SK-N-MC (cell line): ENCODE results near the gene MST1.

Source experiments
- EZH2 ChIP-seq: fragments of 200-600 bp; sonication (generic); IDR thresholded peaks from one replicate; pipeline ENCODE4 v1.6.1; 2017; ENCODE audit warnings: antibody characterized with exemption
- FOXP2 ChIP-seq: optimal IDR thresholded peaks from 2 replicates; pipeline ENCODE3; 2011; ENCODE audit warnings: mild to moderate bottlenecking, moderate library complexity; ENCODE audit not compliant: insufficient read depth; ENCODE audit errors: extremely low read length, control extremely low read depth
- POLR2AphosphoS5 ChIP-seq: IDR thresholded peaks from 2 replicates; pipeline ENCODE4 v1.6.1; 2012; ENCODE audit warnings: mild to moderate bottlenecking, low read depth, low read length, borderline replicate concordance

- TF ChIP-seq POLR2AphosphoS5 = no peak
- no peak for TF ChIP-seq EZH2
- TF ChIP-seq FOXP2 = no peak
Measured at GRCh38 chr3:49724586-49724985, 35.3 kb upstream of the MST1 start.
